MM.1S (cell line): ENCODE results near the gene CENPH.
"Not testable (repeated sequence)": the region's sequence is repeated elsewhere in the genome, so short reads cannot be mapped to it uniquely, and the experiment has no call there.

Experiments used
- DNase-seq: peaks from one replicate; pipeline ENCODE4 v3.0.0-alpha.2; 2015
- H2AFZ ChIP-seq: fragments of 300-600 bp; sonication (generic); 2 replicates; pipeline ENCODE4 v1.6.0; 2016; ENCODE audit warnings: antibody characterized with exemption, low read length
- H3F3A ChIP-seq: fragments of 300-600 bp; sonication (generic); 2 replicates; pipeline ENCODE4 v1.6.1; 2016; ENCODE audit warnings: mild to moderate bottlenecking, antibody characterized with exemption, low read length, moderate library complexity, mixed read lengths; ENCODE audit not compliant: insufficient read depth
- H3K27ac ChIP-seq: fragments of 300-600 bp; sonication (generic); 2 replicates; pipeline ENCODE4 v1.5.1; 2016; ENCODE audit warnings: mild to moderate bottlenecking, low read length
- H3K27me3 ChIP-seq: fragments of 300-600 bp; sonication (generic); replicated peaks from 2 replicates; pipeline ENCODE4 v1.6.0; 2016; ENCODE audit warnings: low read length; ENCODE audit not compliant: insufficient read depth
- H3K36me3 ChIP-seq: fragments of 300-600 bp; sonication (generic); replicated peaks from 2 replicates; pipeline ENCODE4 v1.6.1; 2016; ENCODE audit warnings: mild to moderate bottlenecking, low read length, mixed read lengths; ENCODE audit not compliant: insufficient read depth
- H3K4me1 ChIP-seq: fragments of 300-600 bp; sonication (generic); 2 replicates; pipeline ENCODE4 v1.6.1; 2016; ENCODE audit warnings: low read length, mixed read lengths
- H3K4me2 ChIP-seq: fragments of 300-600 bp; sonication (generic); 2 replicates; pipeline ENCODE4 v1.6.0; 2016; ENCODE audit warnings: low read depth, low read length
- H3K4me3 ChIP-seq: fragments of 300-600 bp; sonication (generic); 2 replicates; pipeline ENCODE4 v1.5.1; 2016; ENCODE audit warnings: low read length, mixed read lengths
- H3K79me2 ChIP-seq: fragments of 300-600 bp; sonication (generic); 2 replicates; pipeline ENCODE4 v1.6.1; 2016; ENCODE audit warnings: mixed run types, low read length, mixed read lengths
- H3K9ac ChIP-seq: fragments of 300-600 bp; sonication (generic); 2 replicates; pipeline ENCODE4 v1.6.1; 2016; ENCODE audit warnings: low read length, mixed read lengths
- H3K9me2 ChIP-seq: fragments of 300-600 bp; sonication (generic); replicated peaks from 2 replicates; pipeline ENCODE4 v1.6.1; 2016; ENCODE audit warnings: mild to moderate bottlenecking, low read length, mixed read lengths; ENCODE audit not compliant: insufficient read depth
- H3K9me3 ChIP-seq: fragments of 300-600 bp; sonication (generic); replicated peaks from 2 replicates; pipeline ENCODE4 v1.6.1; 2016; ENCODE audit warnings: mild to moderate bottlenecking, low read length, mixed read lengths; ENCODE audit not compliant: insufficient read depth
- H4K20me1 ChIP-seq: fragments of 300-600 bp; sonication (generic); 2 replicates; pipeline ENCODE4 v1.6.1; 2016; ENCODE audit warnings: mild to moderate bottlenecking, low read length, moderate library complexity, mixed read lengths; ENCODE audit not compliant: insufficient read depth
- EZH2 ChIP-seq: fragments of 300-600 bp; sonication (generic); optimal IDR thresholded peaks from 2 replicates; pipeline ENCODE3; 2017; ENCODE audit warnings: low read depth, mild to moderate bottlenecking, antibody characterized with exemption, low read length, mixed read lengths
- EZH2phosphoT487 ChIP-seq: fragments of 300-600 bp; sonication (generic); IDR thresholded peaks from 2 replicates; pipeline ENCODE4 v1.6.1; 2018; ENCODE audit warnings: antibody characterized with exemption, low read length
- TF ChIP-seq, protein P1 (sequence below): fragments of 300-600 bp; sonication (generic); IDR thresholded peaks from 2 replicates; pipeline ENCODE4 v1.5.1; 2016; ENCODE audit warnings: antibody characterized with exemption, low read length, mixed read lengths

CENPH gene

DNA sequence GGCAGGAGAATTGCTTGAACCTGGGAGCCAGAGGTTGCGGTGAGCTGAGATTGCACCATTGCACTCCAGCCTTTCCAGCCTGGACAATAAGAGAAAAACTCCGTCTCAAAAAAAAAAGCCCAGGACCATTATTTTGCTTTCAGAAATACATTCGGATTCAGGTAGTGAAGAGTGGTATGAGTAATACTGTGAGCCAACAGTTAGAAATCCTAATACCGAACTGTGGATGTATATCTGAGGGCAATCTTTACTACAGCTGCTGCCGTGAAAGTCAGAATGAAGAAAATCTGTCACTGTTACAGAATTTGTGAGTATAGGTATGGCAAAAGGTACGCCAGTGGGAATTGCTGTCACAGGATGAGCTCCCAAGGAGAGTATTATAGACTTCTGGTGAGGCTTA, 41.9 kb downstream of the CENPH start:
- H3K27me3 ChIP-seq = no peaks in the 10 kb centered on the region
- H3K79me2 ChIP-seq = peaks cover 14% of the 10 kb centered on the region
- no peak overlapping the region for H3K4me3 ChIP-seq
- H3K9me3 ChIP-seq = no peaks in the 10 kb centered on the region
- DNase-seq = no peak
- H3K36me3 ChIP-seq = 0 out of 2 replicates have a peak, but pooled peaks cover 3% of the 10 kb centered on the region
- H3K4me1 ChIP-seq = peaks cover 8% of the 10 kb centered on the region
- H3F3A ChIP-seq = 0 out of 2 replicates have a peak, but pooled peaks cover 3% of the 10 kb centered on the region
- no peak for TF ChIP-seq EZH2
- TF ChIP-seq, protein P1, sequence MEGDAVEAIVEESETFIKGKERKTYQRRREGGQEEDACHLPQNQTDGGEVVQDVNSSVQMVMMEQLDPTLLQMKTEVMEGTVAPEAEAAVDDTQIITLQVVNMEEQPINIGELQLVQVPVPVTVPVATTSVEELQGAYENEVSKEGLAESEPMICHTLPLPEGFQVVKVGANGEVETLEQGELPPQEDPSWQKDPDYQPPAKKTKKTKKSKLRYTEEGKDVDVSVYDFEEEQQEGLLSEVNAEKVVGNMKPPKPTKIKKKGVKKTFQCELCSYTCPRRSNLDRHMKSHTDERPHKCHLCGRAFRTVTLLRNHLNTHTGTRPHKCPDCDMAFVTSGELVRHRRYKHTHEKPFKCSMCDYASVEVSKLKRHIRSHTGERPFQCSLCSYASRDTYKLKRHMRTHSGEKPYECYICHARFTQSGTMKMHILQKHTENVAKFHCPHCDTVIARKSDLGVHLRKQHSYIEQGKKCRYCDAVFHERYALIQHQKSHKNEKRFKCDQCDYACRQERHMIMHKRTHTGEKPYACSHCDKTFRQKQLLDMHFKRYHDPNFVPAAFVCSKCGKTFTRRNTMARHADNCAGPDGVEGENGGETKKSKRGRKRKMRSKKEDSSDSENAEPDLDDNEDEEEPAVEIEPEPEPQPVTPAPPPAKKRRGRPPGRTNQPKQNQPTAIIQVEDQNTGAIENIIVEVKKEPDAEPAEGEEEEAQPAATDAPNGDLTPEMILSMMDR = no peak
- TF ChIP-seq EZH2phosphoT487 = no peak
- H3K9me2 ChIP-seq = no peaks in the 10 kb centered on the region
- no peak overlapping the region for H3K27ac ChIP-seq
- H3K4me2 ChIP-seq = no peak overlapping the region
- no peaks in the 10 kb centered on the region for H4K20me1 ChIP-seq
- H3K9ac ChIP-seq = no peak overlapping the region
- no peak overlapping the region for H2AFZ ChIP-seq

- Histone ChIP-seq H3K4me2 (no peak overlapping the region), H3K4me3 (no peak overlapping the region), H3F3A (0 out of 2 replicates have a peak, but pooled peaks cover 3% of the 10 kb centered on the region), H3K4me1 (peaks cover 8% of the 10 kb centered on the region), H3K9me2 (no peaks in the 10 kb centered on the region), H2AFZ (no peak overlapping the region), H3K9ac (no peak overlapping the region), H3K9me3 (no peaks in the 10 kb centered on the region), H3K36me3 (0 out of 2 replicates have a peak, but pooled peaks cover 3% of the 10 kb centered on the region), H3K27me3 (no peaks in the 10 kb centered on the region), H3K27ac (no peak overlapping the region), H4K20me1 (no peaks in the 10 kb centered on the region), H3K79me2 (peaks cover 16% of the 10 kb centered on the region)
- DNase-seq = no peak
- TF ChIP-seq, protein P1 = no peak
- no peak for TF ChIP-seq EZH2phosphoT487
- TF ChIP-seq EZH2 = no peak
These were observed 42.5 kb downstream of the CENPH start for GRCh38 chr5:69231851-69232250.

DNA sequence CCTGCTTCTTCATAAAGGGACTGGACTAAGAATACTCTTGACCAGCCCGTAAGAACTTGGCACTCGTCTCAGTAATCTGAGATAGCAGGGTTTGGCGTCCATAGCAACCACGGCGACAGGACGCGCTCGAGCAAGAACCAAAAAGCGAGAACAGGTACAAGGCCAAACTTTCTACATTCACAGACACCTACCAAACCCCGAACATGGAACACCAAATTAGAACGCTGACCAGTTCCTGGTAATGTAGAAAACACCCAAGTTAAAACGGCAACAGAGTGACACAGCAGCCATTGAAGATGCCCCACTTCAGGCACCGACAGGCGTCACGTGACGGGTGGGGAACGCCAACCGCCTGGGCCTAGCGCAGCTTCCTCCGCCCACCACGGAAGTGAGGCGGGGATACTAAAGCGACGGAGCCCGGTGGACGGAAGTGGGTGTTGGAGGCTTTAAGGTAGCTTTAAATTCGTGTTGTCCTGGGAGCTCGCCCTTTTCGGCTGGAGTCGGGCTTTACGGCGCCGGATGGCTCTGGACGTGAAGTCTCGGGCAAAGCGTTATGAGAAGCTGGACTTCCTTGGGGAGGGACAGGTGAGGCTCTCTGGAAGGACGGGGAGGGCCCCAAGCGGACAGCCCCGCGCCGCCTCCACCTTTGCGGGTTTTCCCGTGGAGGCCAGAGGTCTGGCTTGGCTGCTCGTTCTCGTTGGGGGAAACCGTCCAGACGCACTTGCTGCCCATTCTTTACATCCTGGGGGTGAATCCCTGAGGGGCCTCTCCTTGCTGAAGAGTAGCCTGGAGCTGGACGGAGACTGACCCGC, 45.3 kb downstream of the CENPH start, which contains the start of gene CDK7:
Gene CDK7, plus strand, starts transcription at position 430 of the 812 bp plus-strand sequence. Its CDS starts 90 bp downstream, at position 520.
- Histone ChIP-seq H2AFZ (peak within 1 kb of the TSS; percentile 93), H3K9ac (peak within 1 kb of the TSS; percentile 60), H3K27ac (peak within 1 kb of the TSS; percentile 22; the same call in 1 of the 2 replicates), H3K9me3 (no peaks in the 10 kb centered on the region), H3K27me3 (no peaks in the 10 kb centered on the region), H3K4me3 (peak within 1 kb of the TSS; percentile 74), H4K20me1 (no peaks in the 10 kb centered on the region), H3K4me1 (peaks cover 8% of the 10 kb centered on the region), H3K4me2 (peak within 1 kb of the TSS; percentile 85), H3K36me3 (no peaks in the 10 kb centered on the region), H3K79me2 (peaks cover 35% of the 10 kb centered on the region), H3F3A (0 out of 2 replicates have a peak, but pooled peaks cover 3% of the 10 kb centered on the region), H3K9me2 (no peaks in the 10 kb centered on the region)
- peak; percentile 93 for DNase-seq
- TF ChIP-seq, protein P1 = no peak
- TF ChIP-seq EZH2phosphoT487 = no peak
- TF ChIP-seq EZH2 = no peak

DNA sequence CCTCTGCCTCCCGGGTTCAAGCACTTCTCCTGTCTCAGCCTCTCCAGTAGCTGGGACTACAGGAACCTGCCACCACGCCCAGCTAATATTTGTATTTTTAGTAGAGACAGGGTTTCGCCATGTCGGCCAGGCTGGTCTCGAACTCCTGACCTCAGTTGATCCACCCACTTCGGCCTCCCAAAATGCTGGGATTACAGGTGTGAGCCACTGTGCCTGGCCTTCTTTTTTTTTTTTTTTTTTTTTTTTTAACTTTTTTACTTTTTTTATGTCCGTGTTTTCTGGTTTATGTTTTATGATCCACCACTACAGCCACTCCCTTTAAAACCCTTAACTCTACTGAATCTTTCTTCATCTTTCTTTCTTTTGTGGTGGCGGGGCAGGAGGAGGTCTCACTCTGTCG, 47.4 kb downstream of the CENPH start:
- DNase-seq, H3F3A ChIP-seq, H3K27me3 ChIP-seq, H3K9me2 ChIP-seq, H3K9ac ChIP-seq, H4K20me1 ChIP-seq, H3K4me2 ChIP-seq, H3K4me1 ChIP-seq, H2AFZ ChIP-seq, H3K4me3 ChIP-seq, H3K9me3 ChIP-seq, H3K27ac ChIP-seq, H3K36me3 ChIP-seq: not testable (repeated sequence)
- H3K79me2 ChIP-seq = peaks cover 51% of the 10 kb centered on the region
